GM23338 (cell line): Measurements from ENCODE around the gene GRIN2C. TPM values are rescaled to one million over a fixed set of nuclear protein-coding genes. Genes with fewer than 3 reads are reported as not detected.

Source experiments
- ATAC-seq: fragments of 200-7000 bp; cut with Tn5 transposase; 3 replicates; pipeline ENCODE4 v1.9.1; 2020
- DNase-seq: peaks from one replicate; pipeline ENCODE4 v3.0.0-alpha.2; 2015; ENCODE audit warnings: low spot score
- H2AFZ ChIP-seq: fragments of 200-600 bp; sonication (generic); 2 replicates; pipeline ENCODE4 v1.8.0; 2016; ENCODE audit warnings: antibody characterized with exemption, mild to moderate bottlenecking, moderate library complexity
- H3F3A ChIP-seq: fragments of 200-600 bp; sonication (generic); replicated peaks from 2 replicates; pipeline ENCODE4 v1.8.0; 2017; ENCODE audit warnings: antibody characterized with exemption, mixed run types, low read depth
- H3K27ac ChIP-seq: fragments of 200-600 bp; sonication (generic); 2 replicates; pipeline ENCODE4 v1.6.1; 2016; ENCODE audit warnings: low read depth
- H3K27me3 ChIP-seq: fragments of 200-600 bp; sonication (generic); 2 replicates; pipeline ENCODE4 v1.8.0; 2016; ENCODE audit warnings: mild to moderate bottlenecking, mixed run types, moderate library complexity; ENCODE audit not compliant: insufficient read depth
- H3K36me3 ChIP-seq: fragments of 200-600 bp; sonication (generic); 2 replicates; pipeline ENCODE4 v1.8.0; 2016; ENCODE audit warnings: mild to moderate bottlenecking; ENCODE audit not compliant: insufficient read depth
- H3K4me1 ChIP-seq: fragments of 200-600 bp; sonication (generic); 2 replicates; pipeline ENCODE4 v1.8.0; 2016; ENCODE audit warnings: mild to moderate bottlenecking, moderate library complexity; ENCODE audit not compliant: insufficient read depth
- H3K4me2 ChIP-seq: fragments of 200-600 bp; sonication (generic); 2 replicates; pipeline ENCODE4 v1.7.1; 2017; ENCODE audit warnings: mixed run types
- H3K4me3 ChIP-seq: fragments of 200-600 bp; sonication (generic); 2 replicates; pipeline ENCODE4 v1.6.1; 2016; ENCODE audit warnings: mixed run types
- H3K79me2 ChIP-seq: fragments of 200-600 bp; sonication (generic); replicated peaks from 2 replicates; pipeline ENCODE4 v1.8.0; 2017; ENCODE audit warnings: mild to moderate bottlenecking; ENCODE audit not compliant: insufficient read depth
- H3K9me2 ChIP-seq: fragments of 200-600 bp; sonication (generic); 2 replicates; pipeline ENCODE4 v1.8.0; 2017; ENCODE audit not compliant: insufficient read depth
- H4K20me1 ChIP-seq: fragments of 200-600 bp; sonication (generic); replicated peaks from 2 replicates; pipeline ENCODE4 v1.8.0; 2017; ENCODE audit warnings: mild to moderate bottlenecking; ENCODE audit not compliant: insufficient read depth
- H3K27ac Mint-ChIP-seq: 2 replicates; pipeline ENCODE4 v1.8.0; 2020; ENCODE audit warnings: inconsistent platforms, mild to moderate bottlenecking, moderate library complexity, mixed read lengths
- H3K27me3 Mint-ChIP-seq: 3 replicates; pipeline ENCODE4 v1.8.0; 2022; ENCODE audit warnings: low read depth, mild to moderate bottlenecking, moderate library complexity, mixed read lengths, inconsistent platforms; ENCODE audit not compliant: insufficient read depth, poor library complexity
- H3K36me3 Mint-ChIP-seq: 3 replicates; pipeline ENCODE4 v1.8.0; 2021; ENCODE audit warnings: low read depth, mild to moderate bottlenecking, inconsistent platforms, moderate library complexity, mixed read lengths
- H3K4me1 Mint-ChIP-seq: 3 replicates; pipeline ENCODE4 v1.8.0; 2020; ENCODE audit warnings: mild to moderate bottlenecking, inconsistent platforms, mixed read lengths
- H3K4me3 Mint-ChIP-seq: 3 replicates; pipeline ENCODE4 v1.8.0; 2021; ENCODE audit warnings: moderate library complexity, mild to moderate bottlenecking, inconsistent platforms, mixed read lengths
- H3K9me3 Mint-ChIP-seq: 3 replicates; pipeline ENCODE4 v1.8.0; 2020; ENCODE audit warnings: moderate library complexity, mild to moderate bottlenecking, inconsistent platforms, mixed read lengths
- CREB1 ChIP-seq: fragments of 250-450 bp; sonication (Bioruptor Pico); IDR thresholded peaks from 2 replicates; pipeline ENCODE4 v1.5.0; 2020; ENCODE audit warnings: low read depth, mild to moderate bottlenecking, moderate library complexity
- EZH2 ChIP-seq: fragments of 200-600 bp; sonication (generic); IDR thresholded peaks from one replicate; pipeline ENCODE4 v1.8.0; 2017; ENCODE audit warnings: antibody characterized with exemption, mild to moderate bottlenecking, low read depth; ENCODE audit not compliant: unreplicated experiment
- EZH2phosphoT487 ChIP-seq: fragments of 200-600 bp; sonication (generic); IDR thresholded peaks from one replicate; pipeline ENCODE4 v1.8.1; 2018; ENCODE audit warnings: antibody characterized with exemption; ENCODE audit not compliant: unreplicated experiment
- JUNB ChIP-seq: IDR thresholded peaks from one replicate; pipeline ENCODE4 v1.6.1; 2016; ENCODE audit warnings: antibody characterized with exemption; ENCODE audit not compliant: unreplicated experiment
- NANOG ChIP-seq: IDR thresholded peaks from 2 replicates; pipeline ENCODE4 v1.6.1; 2016; ENCODE audit warnings: antibody characterized with exemption, borderline replicate concordance
- POLR2AphosphoS5 ChIP-seq: IDR thresholded peaks from 2 replicates; pipeline ENCODE4 v1.6.1; 2016; ENCODE audit warnings: antibody characterized with exemption, low read depth
- STAT1 ChIP-seq: IDR thresholded peaks from one replicate; pipeline ENCODE4 v1.6.1; 2016; ENCODE audit warnings: antibody characterized with exemption; ENCODE audit not compliant: unreplicated experiment
- ZNF114 ChIP-seq: fragments of 250-450 bp; sonication (Bioruptor Pico); IDR thresholded peaks from 2 replicates; pipeline ENCODE4 v1.5.0; 2020; ENCODE audit warnings: mild to moderate bottlenecking, moderate library complexity
- ZNF331 ChIP-seq: fragments of 250-450 bp; sonication (Bioruptor Pico); IDR thresholded peaks from 2 replicates; pipeline ENCODE4 v1.5.0; 2020; ENCODE audit warnings: low read depth, mild to moderate bottlenecking, moderate library complexity
- polyA plus RNA-seq: library from polyadenylated mRNA; unstranded; fragments of >200 nt; fragmentation: Nextera tagmentation; extraction: Ambion mirVana; gene quantifications from 2 replicates; pipeline ENCODE4 v1.2.1, GENCODE V29; 2016
- total RNA-seq: library from RNA; depleted of rRNA; stranded (reverse); fragments of >200 nt; shearing (Covaris generic); gene quantifications from 2 replicates; pipeline ENCODE4 v1.2.3, GENCODE V29; 2014
- TF ChIP-seq, protein P1 (sequence below): IDR thresholded peaks from one replicate; pipeline ENCODE4 v1.6.1; 2018; ENCODE audit warnings: antibody characterized with exemption; ENCODE audit not compliant: unreplicated experiment
- TF ChIP-seq, protein P2 (sequence below): fragments of 250-450 bp; sonication (Bioruptor Pico); IDR thresholded peaks from 2 replicates; pipeline ENCODE4 v1.5.0; 2020; ENCODE audit warnings: mild to moderate bottlenecking, moderate library complexity
- TF ChIP-seq, protein P3 (sequence below), 2 experiments: fragments of 200-600 bp in 1 of 2; sonication (generic) in 1 of 2; conservative IDR thresholded peaks; 2 replicates each; pipeline versions ENCODE4 v1.5.1 to v1.6.1; 2016 to 2017; ENCODE audit warnings: antibody characterized with exemption in 2 of 2, low read depth in 2 of 2, mild to moderate bottlenecking in 2 of 2, moderate library complexity in 1 of 2
- TF ChIP-seq, protein P4 (sequence below): IDR thresholded peaks from 2 replicates; pipeline ENCODE4 v1.6.1; 2016; ENCODE audit warnings: antibody characterized with exemption

Gene GRIN2C
- total and polyA plus RNA-seq, 2 experiments from 2014 or later: 0.10 to 0.19 TPM

DNA sequence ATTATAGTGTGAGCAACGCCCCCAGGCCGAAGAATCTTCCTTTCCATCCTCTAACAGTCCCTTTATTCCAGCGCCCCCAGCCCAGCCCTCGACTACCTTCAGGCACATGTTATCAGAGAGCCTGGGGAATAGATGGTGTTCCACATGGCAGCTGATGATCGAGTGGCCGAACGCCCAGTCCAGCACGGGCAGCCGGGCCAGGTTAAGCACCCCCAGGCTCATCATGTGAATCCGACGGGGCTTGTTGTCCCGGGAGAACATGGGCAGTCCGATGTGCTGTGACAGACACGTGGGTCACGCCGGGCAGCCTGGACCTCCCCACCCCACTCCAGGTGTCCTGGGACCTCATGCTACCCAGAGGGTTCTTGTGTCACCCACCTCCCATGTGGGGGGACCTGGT lies 19.6 kb upstream of the GRIN2C start (continued):
- TF ChIP-seq ZNF114 (no peak), NANOG (no peak), CREB1 (CRISPR knock-in tag) (no peak), EZH2 (no peak)

DNA sequence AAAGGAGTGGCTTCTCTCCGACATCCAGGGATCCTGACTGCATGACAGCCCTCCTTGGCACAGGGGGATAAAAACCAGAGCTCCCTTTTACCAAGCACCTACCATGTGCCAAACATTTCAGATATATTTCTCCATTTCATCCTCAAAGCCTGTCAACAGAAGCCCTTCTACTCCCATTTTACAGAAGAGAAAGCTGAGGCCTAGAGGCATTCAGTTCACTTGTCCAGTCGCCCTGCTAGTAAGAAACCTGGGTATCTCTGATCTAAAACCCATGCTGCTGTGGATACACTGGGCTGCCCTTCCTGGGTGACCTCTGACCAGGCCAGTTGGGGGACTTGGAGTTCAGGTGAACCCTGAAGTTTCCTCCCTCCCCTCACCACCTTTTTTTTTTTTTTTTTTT lies 19.0 kb upstream of the GRIN2C start:
- peaks cover 12% of the 10 kb centered on the region; the same call in 1 of the 2 replicates for H3K4me1 ChIP-seq
- no peaks in the 10 kb centered on the region for H3F3A ChIP-seq
- H3K36me3 ChIP-seq: no peaks in the 10 kb centered on the region
- DNase-seq: no peak
- no peak overlapping the region for H2AFZ ChIP-seq
- no peaks in the 10 kb centered on the region for H3K9me3 Mint-ChIP-seq
- H3K79me2 ChIP-seq: no peaks in the 10 kb centered on the region
- no peaks in the 10 kb centered on the region for H3K27me3 ChIP-seq
- H3K36me3 Mint-ChIP-seq: no peaks in the 10 kb centered on the region
- H3K27ac Mint-ChIP-seq: no peak overlapping the region
- H3K4me2 ChIP-seq: no peak overlapping the region
- H3K9me2 ChIP-seq: no peaks in the 10 kb centered on the region
- no peak overlapping the region for H3K27ac ChIP-seq
- ATAC-seq: no peak
- peaks cover 11% of the 10 kb centered on the region for H3K27me3 Mint-ChIP-seq
- TF ChIP-seq ZNF114 (no peak), EZH2 (no peak), NANOG (no peak), ZNF331 (CRISPR knock-in tag) (no peak), JUNB (no peak), EZH2phosphoT487 (no peak), STAT1 (no peak), CREB1 (CRISPR knock-in tag) (no peak), POLR2AphosphoS5 (no peak)
- TF ChIP-seq, protein P1, sequence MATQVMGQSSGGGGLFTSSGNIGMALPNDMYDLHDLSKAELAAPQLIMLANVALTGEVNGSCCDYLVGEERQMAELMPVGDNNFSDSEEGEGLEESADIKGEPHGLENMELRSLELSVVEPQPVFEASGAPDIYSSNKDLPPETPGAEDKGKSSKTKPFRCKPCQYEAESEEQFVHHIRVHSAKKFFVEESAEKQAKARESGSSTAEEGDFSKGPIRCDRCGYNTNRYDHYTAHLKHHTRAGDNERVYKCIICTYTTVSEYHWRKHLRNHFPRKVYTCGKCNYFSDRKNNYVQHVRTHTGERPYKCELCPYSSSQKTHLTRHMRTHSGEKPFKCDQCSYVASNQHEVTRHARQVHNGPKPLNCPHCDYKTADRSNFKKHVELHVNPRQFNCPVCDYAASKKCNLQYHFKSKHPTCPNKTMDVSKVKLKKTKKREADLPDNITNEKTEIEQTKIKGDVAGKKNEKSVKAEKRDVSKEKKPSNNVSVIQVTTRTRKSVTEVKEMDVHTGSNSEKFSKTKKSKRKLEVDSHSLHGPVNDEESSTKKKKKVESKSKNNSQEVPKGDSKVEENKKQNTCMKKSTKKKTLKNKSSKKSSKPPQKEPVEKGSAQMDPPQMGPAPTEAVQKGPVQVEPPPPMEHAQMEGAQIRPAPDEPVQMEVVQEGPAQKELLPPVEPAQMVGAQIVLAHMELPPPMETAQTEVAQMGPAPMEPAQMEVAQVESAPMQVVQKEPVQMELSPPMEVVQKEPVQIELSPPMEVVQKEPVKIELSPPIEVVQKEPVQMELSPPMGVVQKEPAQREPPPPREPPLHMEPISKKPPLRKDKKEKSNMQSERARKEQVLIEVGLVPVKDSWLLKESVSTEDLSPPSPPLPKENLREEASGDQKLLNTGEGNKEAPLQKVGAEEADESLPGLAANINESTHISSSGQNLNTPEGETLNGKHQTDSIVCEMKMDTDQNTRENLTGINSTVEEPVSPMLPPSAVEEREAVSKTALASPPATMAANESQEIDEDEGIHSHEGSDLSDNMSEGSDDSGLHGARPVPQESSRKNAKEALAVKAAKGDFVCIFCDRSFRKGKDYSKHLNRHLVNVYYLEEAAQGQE: no peak
- TF ChIP-seq, protein P2, sequence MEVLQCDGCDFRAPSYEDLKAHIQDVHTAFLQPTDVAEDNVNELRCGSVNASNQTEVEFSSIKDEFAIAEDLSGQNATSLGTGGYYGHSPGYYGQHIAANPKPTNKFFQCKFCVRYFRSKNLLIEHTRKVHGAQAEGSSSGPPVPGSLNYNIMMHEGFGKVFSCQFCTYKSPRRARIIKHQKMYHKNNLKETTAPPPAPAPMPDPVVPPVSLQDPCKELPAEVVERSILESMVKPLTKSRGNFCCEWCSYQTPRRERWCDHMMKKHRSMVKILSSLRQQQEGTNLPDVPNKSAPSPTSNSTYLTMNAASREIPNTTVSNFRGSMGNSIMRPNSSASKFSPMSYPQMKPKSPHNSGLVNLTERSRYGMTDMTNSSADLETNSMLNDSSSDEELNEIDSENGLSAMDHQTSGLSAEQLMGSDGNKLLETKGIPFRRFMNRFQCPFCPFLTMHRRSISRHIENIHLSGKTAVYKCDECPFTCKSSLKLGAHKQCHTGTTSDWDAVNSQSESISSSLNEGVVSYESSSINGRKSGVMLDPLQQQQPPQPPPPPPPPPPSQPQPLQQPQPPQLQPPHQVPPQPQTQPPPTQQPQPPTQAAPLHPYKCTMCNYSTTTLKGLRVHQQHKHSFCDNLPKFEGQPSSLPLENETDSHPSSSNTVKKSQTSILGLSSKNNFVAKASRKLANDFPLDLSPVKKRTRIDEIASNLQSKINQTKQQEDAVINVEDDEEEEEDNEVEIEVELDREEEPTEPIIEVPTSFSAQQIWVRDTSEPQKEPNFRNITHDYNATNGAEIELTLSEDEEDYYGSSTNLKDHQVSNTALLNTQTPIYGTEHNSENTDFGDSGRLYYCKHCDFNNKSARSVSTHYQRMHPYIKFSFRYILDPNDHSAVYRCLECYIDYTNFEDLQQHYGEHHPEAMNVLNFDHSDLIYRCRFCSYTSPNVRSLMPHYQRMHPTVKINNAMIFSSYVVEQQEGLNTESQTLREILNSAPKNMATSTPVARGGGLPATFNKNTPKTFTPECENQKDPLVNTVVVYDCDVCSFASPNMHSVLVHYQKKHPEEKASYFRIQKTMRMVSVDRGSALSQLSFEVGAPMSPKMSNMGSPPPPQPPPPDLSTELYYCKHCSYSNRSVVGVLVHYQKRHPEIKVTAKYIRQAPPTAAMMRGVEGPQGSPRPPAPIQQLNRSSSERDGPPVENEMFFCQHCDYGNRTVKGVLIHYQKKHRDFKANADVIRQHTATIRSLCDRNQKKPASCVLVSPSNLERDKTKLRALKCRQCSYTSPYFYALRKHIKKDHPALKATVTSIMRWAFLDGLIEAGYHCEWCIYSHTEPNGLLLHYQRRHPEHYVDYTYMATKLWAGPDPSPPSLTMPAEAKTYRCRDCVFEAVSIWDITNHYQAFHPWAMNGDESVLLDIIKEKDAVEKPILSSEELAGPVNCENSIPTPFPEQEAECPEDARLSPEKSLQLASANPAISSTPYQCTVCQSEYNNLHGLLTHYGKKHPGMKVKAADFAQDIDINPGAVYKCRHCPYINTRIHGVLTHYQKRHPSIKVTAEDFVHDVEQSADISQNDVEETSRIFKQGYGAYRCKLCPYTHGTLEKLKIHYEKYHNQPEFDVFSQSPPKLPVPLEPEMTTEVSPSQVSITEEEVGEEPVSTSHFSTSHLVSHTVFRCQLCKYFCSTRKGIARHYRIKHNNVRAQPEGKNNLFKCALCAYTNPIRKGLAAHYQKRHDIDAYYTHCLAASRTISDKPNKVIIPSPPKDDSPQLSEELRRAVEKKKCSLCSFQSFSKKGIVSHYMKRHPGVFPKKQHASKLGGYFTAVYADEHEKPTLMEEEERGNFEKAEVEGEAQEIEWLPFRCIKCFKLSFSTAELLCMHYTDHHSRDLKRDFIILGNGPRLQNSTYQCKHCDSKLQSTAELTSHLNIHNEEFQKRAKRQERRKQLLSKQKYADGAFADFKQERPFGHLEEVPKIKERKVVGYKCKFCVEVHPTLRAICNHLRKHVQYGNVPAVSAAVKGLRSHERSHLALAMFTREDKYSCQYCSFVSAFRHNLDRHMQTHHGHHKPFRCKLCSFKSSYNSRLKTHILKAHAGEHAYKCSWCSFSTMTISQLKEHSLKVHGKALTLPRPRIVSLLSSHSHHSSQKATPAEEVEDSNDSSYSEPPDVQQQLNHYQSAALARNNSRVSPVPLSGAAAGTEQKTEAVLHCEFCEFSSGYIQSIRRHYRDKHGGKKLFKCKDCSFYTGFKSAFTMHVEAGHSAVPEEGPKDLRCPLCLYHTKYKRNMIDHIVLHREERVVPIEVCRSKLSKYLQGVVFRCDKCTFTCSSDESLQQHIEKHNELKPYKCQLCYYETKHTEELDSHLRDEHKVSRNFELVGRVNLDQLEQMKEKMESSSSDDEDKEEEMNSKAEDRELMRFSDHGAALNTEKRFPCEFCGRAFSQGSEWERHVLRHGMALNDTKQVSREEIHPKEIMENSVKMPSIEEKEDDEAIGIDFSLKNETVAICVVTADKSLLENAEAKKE (CRISPR knock-in tag): no peak
- TF ChIP-seq, protein P3, sequence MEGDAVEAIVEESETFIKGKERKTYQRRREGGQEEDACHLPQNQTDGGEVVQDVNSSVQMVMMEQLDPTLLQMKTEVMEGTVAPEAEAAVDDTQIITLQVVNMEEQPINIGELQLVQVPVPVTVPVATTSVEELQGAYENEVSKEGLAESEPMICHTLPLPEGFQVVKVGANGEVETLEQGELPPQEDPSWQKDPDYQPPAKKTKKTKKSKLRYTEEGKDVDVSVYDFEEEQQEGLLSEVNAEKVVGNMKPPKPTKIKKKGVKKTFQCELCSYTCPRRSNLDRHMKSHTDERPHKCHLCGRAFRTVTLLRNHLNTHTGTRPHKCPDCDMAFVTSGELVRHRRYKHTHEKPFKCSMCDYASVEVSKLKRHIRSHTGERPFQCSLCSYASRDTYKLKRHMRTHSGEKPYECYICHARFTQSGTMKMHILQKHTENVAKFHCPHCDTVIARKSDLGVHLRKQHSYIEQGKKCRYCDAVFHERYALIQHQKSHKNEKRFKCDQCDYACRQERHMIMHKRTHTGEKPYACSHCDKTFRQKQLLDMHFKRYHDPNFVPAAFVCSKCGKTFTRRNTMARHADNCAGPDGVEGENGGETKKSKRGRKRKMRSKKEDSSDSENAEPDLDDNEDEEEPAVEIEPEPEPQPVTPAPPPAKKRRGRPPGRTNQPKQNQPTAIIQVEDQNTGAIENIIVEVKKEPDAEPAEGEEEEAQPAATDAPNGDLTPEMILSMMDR (conservative IDR thresholded peaks at IDR 0.05; ENCODE audit: low read depth in 2 of 2): no peak
- TF ChIP-seq, protein P4, sequence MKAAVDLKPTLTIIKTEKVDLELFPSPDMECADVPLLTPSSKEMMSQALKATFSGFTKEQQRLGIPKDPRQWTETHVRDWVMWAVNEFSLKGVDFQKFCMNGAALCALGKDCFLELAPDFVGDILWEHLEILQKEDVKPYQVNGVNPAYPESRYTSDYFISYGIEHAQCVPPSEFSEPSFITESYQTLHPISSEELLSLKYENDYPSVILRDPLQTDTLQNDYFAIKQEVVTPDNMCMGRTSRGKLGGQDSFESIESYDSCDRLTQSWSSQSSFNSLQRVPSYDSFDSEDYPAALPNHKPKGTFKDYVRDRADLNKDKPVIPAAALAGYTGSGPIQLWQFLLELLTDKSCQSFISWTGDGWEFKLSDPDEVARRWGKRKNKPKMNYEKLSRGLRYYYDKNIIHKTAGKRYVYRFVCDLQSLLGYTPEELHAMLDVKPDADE: no peak
- peaks cover 16% of the 10 kb centered on the region for H3K4me1 Mint-ChIP-seq
- no peak overlapping the region for H3K4me3 Mint-ChIP-seq
- no peaks in the 10 kb centered on the region for H4K20me1 ChIP-seq
- no peak overlapping the region for H3K4me3 ChIP-seq
